GM12878 (cell line): ENCODE measurements around the gene CSF1. TPM values are rescaled to one million over a fixed set of nuclear protein-coding genes. Genes with fewer than 3 reads are reported as not detected.

ENCODE experiments used
- ATAC-seq: fragments of 200-7000 bp; cut with Tn5 transposase; 3 replicates; pipeline ENCODE4 v1.9.1; 2020; ENCODE audit warnings: mild to moderate bottlenecking, moderate library complexity
- BruUV-seq: library from RNA; stranded (reverse); fragments of 400-500 nt; replicated peaks from 2 replicates; lab custom pipeline; 2021; lab: Mats Ljungman, UMichigan
- CTCF ChIA-PET: fragments of 300-600 bp; sonication (Branson Sonifier 250); formaldehyde crosslinking; extraction: SDS; loops from one replicate; lab custom pipeline; 2021; ENCODE audit warnings: inconsistent platforms; lab: Yijun Ruan, JAX
- POLR2A ChIA-PET: fragments of 350-600 bp; formaldehyde crosslinking; extraction: SDS; loops from one replicate; lab custom pipeline; 2021; ENCODE audit warnings: inconsistent platforms; lab: Charles Lee
- RAD21 ChIA-PET: fragments of 300-600 bp; sonication (Branson Sonifier 250); formaldehyde crosslinking; loops from one replicate; lab custom pipeline; 2023; ENCODE audit warnings: antibody characterized with exemption; ENCODE audit not compliant: unreplicated experiment; lab: Charles Lee
- SMC1A ChIA-PET: fragments of 300-600 bp; sonication (Branson Sonifier 250); formaldehyde crosslinking; loops from one replicate; lab custom pipeline; 2023; ENCODE audit not compliant: unreplicated experiment, uncharacterized antibody; lab: Charles Lee
- DNase-seq: peaks from one replicate; pipeline ENCODE4 v3.0.0-alpha.2; 2011; ENCODE audit warnings: low read depth, low spot score
- FAIRE-seq: peaks from 3 replicates; lab custom pipeline; 2011; peaks lifted over from hg19 to GRCh38; lab: Jason Lieb, UNC
- H2AFZ ChIP-seq: 2 replicates; pipeline ENCODE4 v1.6.0; 2011; ENCODE audit warnings: low read depth, low read length, control low read depth; ENCODE audit not compliant: control insufficient read depth
- H3K27ac ChIP-seq: 2 replicates; pipeline ENCODE4 v1.5.1; 2011; ENCODE audit warnings: control low read depth; ENCODE audit not compliant: control insufficient read depth, insufficient read depth
- H3K27me3 ChIP-seq, 2 experiments: replicated peaks in 1 of 2; 2 replicates each; pipeline versions ENCODE4 v1.6.0 to v1.6.1; 2011; ENCODE audit warnings: low read length in 1 of 2; ENCODE audit not compliant: control insufficient read depth in 2 of 2, insufficient read depth in 2 of 2
- H3K36me3 ChIP-seq, 2 experiments: 2 replicates each; pipeline ENCODE4 v1.5.1; 2011; ENCODE audit warnings: low read length in 1 of 2; ENCODE audit not compliant: control insufficient read depth in 2 of 2, insufficient read depth in 2 of 2
- H3K4me1 ChIP-seq: 2 replicates; pipeline ENCODE4 v1.6.1; 2011; ENCODE audit warnings: mild to moderate bottlenecking, low read length, moderate library complexity, mixed read lengths; ENCODE audit not compliant: control insufficient read depth, insufficient read depth
- H3K4me2 ChIP-seq: 2 replicates; pipeline ENCODE4 v1.6.0; 2011; ENCODE audit warnings: control low read depth; ENCODE audit not compliant: control insufficient read depth, insufficient read depth
- H3K4me3 ChIP-seq: fragments of 200-600 bp; sonication (generic); 2 replicates; pipeline ENCODE4 v1.5.1; 2016
- H3K79me2 ChIP-seq: 2 replicates; pipeline ENCODE4 v1.6.0; 2011; ENCODE audit warnings: low read length; ENCODE audit not compliant: control insufficient read depth, insufficient read depth
- H3K9ac ChIP-seq: 2 replicates; pipeline ENCODE4 v1.8.0; 2011; ENCODE audit warnings: low read length, control low read depth, mixed read lengths; ENCODE audit not compliant: control insufficient read depth, insufficient read depth
- H3K9me3 ChIP-seq: replicated peaks from 3 replicates; pipeline ENCODE4 v1.5.1; 2011; ENCODE audit warnings: mild to moderate bottlenecking, low read length; ENCODE audit not compliant: control insufficient read depth, insufficient read depth
- H4K20me1 ChIP-seq: 2 replicates; pipeline ENCODE4 v1.6.0; 2011; ENCODE audit not compliant: control insufficient read depth, insufficient read depth
- BCLAF1 ChIP-seq: fragments of 450-650 bp; IDR thresholded peaks from 2 replicates; pipeline ENCODE4 v1.6.1; 2017; ENCODE audit warnings: antibody characterized with exemption, mild to moderate bottlenecking, moderate library complexity
- E2F8 ChIP-seq: fragments of 450-650 bp; IDR thresholded peaks from 2 replicates; pipeline ENCODE4 v1.6.1; 2018; ENCODE audit warnings: mild to moderate bottlenecking, low read depth, moderate library complexity; ENCODE audit not compliant: partially characterized antibody
- FOXK2 ChIP-seq: fragments of 450-650 bp; IDR thresholded peaks from 2 replicates; pipeline ENCODE4 v1.6.1; 2017; ENCODE audit warnings: mild to moderate bottlenecking, moderate library complexity
- HDGF ChIP-seq: fragments of 450-650 bp; IDR thresholded peaks from 2 replicates; pipeline ENCODE4 v1.6.1; 2016; ENCODE audit warnings: antibody characterized with exemption
- MAX ChIP-seq: IDR thresholded peaks from 2 replicates; pipeline ENCODE4 v1.6.1; 2012; ENCODE audit warnings: low read depth, low read length, improper control_type of control experiment
- POU2F2 ChIP-seq: IDR thresholded peaks from 3 replicates; pipeline ENCODE4 v1.6.1; 2011; ENCODE audit warnings: low read depth, mild to moderate bottlenecking, low read length, borderline replicate concordance
- RAD21 ChIP-seq: IDR thresholded peaks from 2 replicates; pipeline ENCODE4 v1.6.1; 2011; ENCODE audit warnings: mild to moderate bottlenecking, low read depth, low read length, moderate library complexity; ENCODE audit not compliant: insufficient read depth
- RB1 ChIP-seq: fragments of 450-650 bp; formaldehyde crosslinking; IDR thresholded peaks from 2 replicates; pipeline ENCODE4 v1.6.1; 2017; ENCODE audit warnings: mild to moderate bottlenecking, borderline replicate concordance
- SP1 ChIP-seq: IDR thresholded peaks from one replicate; pipeline ENCODE4 v1.6.1; 2011; ENCODE audit warnings: low read depth, low read length
- ZBTB33 ChIP-seq: fragments of 450-650 bp; IDR thresholded peaks from 2 replicates; pipeline ENCODE4 v1.6.1; 2017; ENCODE audit warnings: mild to moderate bottlenecking
- ZNF687 ChIP-seq: fragments of 450-650 bp; IDR thresholded peaks from 2 replicates; pipeline ENCODE4 v1.6.1; 2017; ENCODE audit warnings: mild to moderate bottlenecking, moderate library complexity
- WGBS: methylation state at CpG from one replicate; pipeline ENCODE4 v1.1.6; 2016; ENCODE audit warnings: low lambda C conversion rate; ENCODE audit not compliant: insufficient replicate concordance, insufficient coverage; ENCODE audit errors: missing lambda C conversion rate; 5-methylcytosine and 5-hydroxymethylcytosine counted together
- in situ Hi-C: fragments of 300-500 bp; cut with MboI; formaldehyde crosslinking; loops from 9 replicates; pipeline ENCODE4 v1.14.3; 2018; ENCODE audit warnings: mixed read lengths
- intact Hi-C: fragments of 100-400 bp; cut with micrococcal nuclease; formaldehyde crosslinking; loops from one replicate; pipeline ENCODE4 v1.14.2; 2022; ENCODE audit not compliant: unreplicated experiment
- polyA plus RNA-seq, 11 experiments: library from polyadenylated mRNA; depleted of rRNA in 4 of 11; unstranded in 6 of 11; stranded (reverse) in 5 of 11; fragments of >200 nt; fragmentation: Nextera tagmentation in 4 of 11; fragmentation: Illumina TruSeq in 1 of 11; extraction: Ambion mirVana in 4 of 11; extraction: Trizol in 1 of 11; gene quantifications; 1 replicate in 1 of 11; 2 replicates in 10 of 11; pipeline versions ENCODE4 v1.2.1 to v1.2.3, GENCODE V29; 2011 to 2016; ENCODE audit warnings: inconsistent platforms in 2 of 11, missing spikeins in 2 of 11, low read depth in 1 of 11
- total RNA-seq, 4 experiments: library from RNA; depleted of rRNA in 3 of 4; stranded (reverse); fragments of >200 nt in 3 of 4; fragmentation: Illumina TruSeq in 1 of 4; extraction: Trizol in 1 of 4; gene quantifications; 2 replicates each; pipeline versions ENCODE4 v1.2.1 to v1.2.3, GENCODE V29; 2013 to 2021

The CSF1 gene
- total and polyA plus RNA-seq, 10 of the 15 experiments (the other 5 are each of a cell fraction or from before 2014, with no cell fraction given): 1.2 to 32.4 (median 13.0) TPM

GRCh38 chr1:109883248-109883955 is 27.2 kb upstream of the CSF1 start:
- no peak for DNase-seq
- ChIA-PET SMC1A (interaction anchor here (1.4 kb wide), 1 partner anchor 11 kb away, joined by 5 read pairs; no protein-coding TSS in a partner anchor), POLR2A (interaction anchor here (1.3 kb wide), 1 partner anchor 25 kb away, joined by 4 read pairs; no protein-coding TSS in a partner anchor), CTCF (interaction anchor here (1.0 kb wide), 1 partner anchor 9 kb away, joined by 3 read pairs; no protein-coding TSS in a partner anchor), RAD21 (no interaction called here)
- Histone ChIP-seq H3K79me2 (no peaks in the 10 kb centered on the region), H3K27me3 (no peaks in the 10 kb centered on the region), H3K27ac (no peak overlapping the region), H3K4me2 (no peak overlapping the region), H2AFZ (no peak overlapping the region), H3K9me3 (no peaks in the 10 kb centered on the region), H4K20me1 (no peaks in the 10 kb centered on the region), H3K4me3 (no peak overlapping the region), H3K4me1 (peaks cover 15% of the 10 kb centered on the region), H3K36me3 (no peaks in the 10 kb centered on the region), H3K9ac (no peak overlapping the region)
- 75% methylated on average over 9 of the region's 9 CpGs for WGBS
- intact Hi-C loops: no loop called here
- no TSS peak for BruUV-seq
- no peak for FAIRE-seq
- ATAC-seq: no peak
- in situ Hi-C loops: no loop called here
- TF ChIP-seq POU2F2: no peak
- no peak for TF ChIP-seq FOXK2
- TF ChIP-seq RB1: no peak
- TF ChIP-seq SP1: no peak
- TF ChIP-seq ZNF687: no peak
- no peak for TF ChIP-seq ZBTB33
- TF ChIP-seq E2F8: no peak
- TF ChIP-seq BCLAF1: no peak
- TF ChIP-seq MAX: no peak
- no peak for TF ChIP-seq HDGF
- no peak for TF ChIP-seq RAD21
